Ishikawa (cell line): Measurements from ENCODE around the gene ZNF3.

ENCODE experiments used
- CEBPB ChIP-seq: IDR thresholded peaks from 2 replicates; pipeline ENCODE4 v1.6.1; 2012
- CREB1 ChIP-seq: IDR thresholded peaks from 2 replicates; pipeline ENCODE4 v1.6.1; 2012; ENCODE audit warnings: low read depth
- EP300 ChIP-seq: IDR thresholded peaks from 2 replicates; pipeline ENCODE4 v1.6.1; 2012; ENCODE audit warnings: borderline replicate concordance
- FOXM1 ChIP-seq: IDR thresholded peaks from 2 replicates; pipeline ENCODE4 v1.6.1; 2012; ENCODE audit warnings: low read depth, borderline replicate concordance
- NFIC ChIP-seq: IDR thresholded peaks from 2 replicates; pipeline ENCODE4 v1.6.1; 2012
- RAD21 ChIP-seq: IDR thresholded peaks from 2 replicates; pipeline ENCODE4 v1.6.1; 2012; ENCODE audit warnings: low read depth
- TAF1 ChIP-seq: IDR thresholded peaks from 2 replicates; pipeline ENCODE4 v1.6.1; 2012; ENCODE audit warnings: low read depth, mild to moderate bottlenecking
- TCF12 ChIP-seq: IDR thresholded peaks from 2 replicates; pipeline ENCODE4 v1.6.1; 2012; ENCODE audit warnings: low read depth
- TEAD4 ChIP-seq: IDR thresholded peaks from 2 replicates; pipeline ENCODE4 v1.6.1; 2012
- USF1 ChIP-seq: IDR thresholded peaks from 2 replicates; pipeline ENCODE4 v1.6.1; 2012
- YY1 ChIP-seq: IDR thresholded peaks from 2 replicates; pipeline ENCODE4 v1.6.1; 2012; ENCODE audit warnings: low read depth
- ZBTB7A ChIP-seq: IDR thresholded peaks from 2 replicates; pipeline ENCODE4 v1.6.1; 2012; ENCODE audit warnings: low read depth
- TF ChIP-seq, protein P1 (sequence below): IDR thresholded peaks from 2 replicates; pipeline ENCODE4 v1.6.1; 2012

- TF ChIP-seq USF1 (no peak), YY1 (no peak), CEBPB (no peak), RAD21 (no peak), EP300 (no peak), TAF1 (no peak), TEAD4 (no peak), TCF12 (no peak), ZBTB7A (no peak), FOXM1 (no peak), CREB1 (no peak), NFIC (no peak)
- TF ChIP-seq, protein P1, sequence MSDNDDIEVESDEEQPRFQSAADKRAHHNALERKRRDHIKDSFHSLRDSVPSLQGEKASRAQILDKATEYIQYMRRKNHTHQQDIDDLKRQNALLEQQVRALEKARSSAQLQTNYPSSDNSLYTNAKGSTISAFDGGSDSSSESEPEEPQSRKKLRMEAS: no peak
Observed at GRCh38 chr7:100061518-100062193, 19.9 kb downstream of the ZNF3 start.
